ENCODE results near the gene OXSM. TPM values are rescaled to one million over a fixed set of nuclear protein-coding genes. Genes with fewer than 3 reads are reported as not detected.

The OXSM gene
- total RNA-seq: 13.0 TPM

GRCh38 chr3:25789596-25790556 is at the start of gene OXSM:
Gene OXSM (plus strand): TSS chr3:25790090. CDS start chr3:25791021, 931 bp downstream.
- DNase-seq (ENCODE audit: low spot score) (peak; percentile 93), ATAC-seq (peak; percentile 98)

GRCh38 chr3:25744470-25744869 is 45.4 kb upstream of the OXSM start:
- ATAC-seq (no peak), DNase-seq (ENCODE audit: low spot score) (no peak)

GRCh38 chr3:25747033-25747432 is 42.9 kb upstream of the OXSM start:
- no peak for DNase-seq (ENCODE audit: low spot score)
- no peak for ATAC-seq

- DNase-seq (ENCODE audit: low spot score) (no peak), ATAC-seq (no peak)
Measured at GRCh38 chr3:25748189-25748588, 41.7 kb upstream of the OXSM start.

- ATAC-seq (no peak), DNase-seq (ENCODE audit: low spot score) (no peak)
Measured at GRCh38 chr3:25749031-25749581, 40.8 kb upstream of the OXSM start.

- no peak for DNase-seq (ENCODE audit: low spot score)
- ATAC-seq: no peak
Measured at GRCh38 chr3:25751048-25751447, 38.8 kb upstream of the OXSM start.

- no peak for DNase-seq (ENCODE audit: low spot score)
- ATAC-seq: no peak
Measured at GRCh38 chr3:25751725-25752124, 38.2 kb upstream of the OXSM start.

- DNase-seq (ENCODE audit: low spot score) (no peak), ATAC-seq (no peak)
Measured at GRCh38 chr3:25768851-25769250, 21.0 kb upstream of the OXSM start.

GRCh38 chr3:25775936-25776335 is 14.0 kb upstream of the OXSM start:
- DNase-seq (ENCODE audit: low spot score): no peak
- ATAC-seq: no peak

GRCh38 chr3:25780618-25781017 is 9.3 kb upstream of the OXSM start:
- DNase-seq (ENCODE audit: low spot score) (no peak), ATAC-seq (no peak)

GRCh38 chr3:25781145-25781757 is 8.6 kb upstream of the OXSM start:
- DNase-seq (ENCODE audit: low spot score) (no peak), ATAC-seq (no peak)

GRCh38 chr3:25781758-25782594 is 7.9 kb upstream of the OXSM start:
- no peak for DNase-seq (ENCODE audit: low spot score)
- ATAC-seq: no peak

- no peak for DNase-seq (ENCODE audit: low spot score)
- no peak for ATAC-seq
Measured at GRCh38 chr3:25782636-25782937, 7.3 kb upstream of the OXSM start.

- DNase-seq (ENCODE audit: low spot score) (peak; percentile 91), ATAC-seq (peak; percentile 92)
Measured at GRCh38 chr3:25782938-25783660, 6.8 kb upstream of the OXSM start, which contains the start of gene NGLY1. Gene NGLY1 (minus strand): TSS chr3:25783443. CDS start chr3:25783390, 53 bp downstream.

- ATAC-seq (peak; percentile 67), DNase-seq (ENCODE audit: low spot score) (no peak)
Measured at GRCh38 chr3:25783661-25784512, 6.0 kb upstream of the OXSM start.

- no peak for ATAC-seq
- no peak for DNase-seq (ENCODE audit: low spot score)
Measured at GRCh38 chr3:25784971-25785370, 4.9 kb upstream of the OXSM start.

GRCh38 chr3:25785826-25786225 is 4.1 kb upstream of the OXSM start:
- DNase-seq (ENCODE audit: low spot score) (no peak), ATAC-seq (no peak)

- no peak for ATAC-seq
- no peak for DNase-seq (ENCODE audit: low spot score)
Measured at GRCh38 chr3:25787689-25788088, 2.2 kb upstream of the OXSM start.

- DNase-seq (ENCODE audit: low spot score) (no peak), ATAC-seq (no peak)
Measured at GRCh38 chr3:25789209-25789595, 688 bp upstream of the OXSM start.

- no peak for DNase-seq (ENCODE audit: low spot score)
- ATAC-seq: no peak
Measured at GRCh38 chr3:25801786-25802185, 11.9 kb downstream of the OXSM start.
